GM23338 (cell line): ENCODE results near the gene ADAMTS17. TPM values are rescaled to one million over a fixed set of nuclear protein-coding genes. Genes with fewer than 3 reads are reported as not detected.

Experiments used
- ATAC-seq: fragments of 200-7000 bp; cut with Tn5 transposase; 3 replicates; pipeline ENCODE4 v1.9.1; 2020
- DNase-seq: peaks from one replicate; pipeline ENCODE4 v3.0.0-alpha.2; 2015; ENCODE audit warnings: low spot score
- H2AFZ ChIP-seq: fragments of 200-600 bp; sonication (generic); 2 replicates; pipeline ENCODE4 v1.8.0; 2016; ENCODE audit warnings: antibody characterized with exemption, mild to moderate bottlenecking, moderate library complexity
- H3F3A ChIP-seq: fragments of 200-600 bp; sonication (generic); replicated peaks from 2 replicates; pipeline ENCODE4 v1.8.0; 2017; ENCODE audit warnings: antibody characterized with exemption, mixed run types, low read depth
- H3K27ac ChIP-seq: fragments of 200-600 bp; sonication (generic); 2 replicates; pipeline ENCODE4 v1.6.1; 2016; ENCODE audit warnings: low read depth
- H3K27me3 ChIP-seq: fragments of 200-600 bp; sonication (generic); 2 replicates; pipeline ENCODE4 v1.8.0; 2016; ENCODE audit warnings: mild to moderate bottlenecking, mixed run types, moderate library complexity; ENCODE audit not compliant: insufficient read depth
- H3K36me3 ChIP-seq: fragments of 200-600 bp; sonication (generic); 2 replicates; pipeline ENCODE4 v1.8.0; 2016; ENCODE audit warnings: mild to moderate bottlenecking; ENCODE audit not compliant: insufficient read depth
- H3K4me1 ChIP-seq: fragments of 200-600 bp; sonication (generic); 2 replicates; pipeline ENCODE4 v1.8.0; 2016; ENCODE audit warnings: mild to moderate bottlenecking, moderate library complexity; ENCODE audit not compliant: insufficient read depth
- H3K4me2 ChIP-seq: fragments of 200-600 bp; sonication (generic); 2 replicates; pipeline ENCODE4 v1.7.1; 2017; ENCODE audit warnings: mixed run types
- H3K4me3 ChIP-seq: fragments of 200-600 bp; sonication (generic); 2 replicates; pipeline ENCODE4 v1.6.1; 2016; ENCODE audit warnings: mixed run types
- H3K79me2 ChIP-seq: fragments of 200-600 bp; sonication (generic); replicated peaks from 2 replicates; pipeline ENCODE4 v1.8.0; 2017; ENCODE audit warnings: mild to moderate bottlenecking; ENCODE audit not compliant: insufficient read depth
- H3K9me2 ChIP-seq: fragments of 200-600 bp; sonication (generic); 2 replicates; pipeline ENCODE4 v1.8.0; 2017; ENCODE audit not compliant: insufficient read depth
- H4K20me1 ChIP-seq: fragments of 200-600 bp; sonication (generic); replicated peaks from 2 replicates; pipeline ENCODE4 v1.8.0; 2017; ENCODE audit warnings: mild to moderate bottlenecking; ENCODE audit not compliant: insufficient read depth
- H3K27ac Mint-ChIP-seq: 2 replicates; pipeline ENCODE4 v1.8.0; 2020; ENCODE audit warnings: inconsistent platforms, mild to moderate bottlenecking, moderate library complexity, mixed read lengths
- H3K27me3 Mint-ChIP-seq: 3 replicates; pipeline ENCODE4 v1.8.0; 2022; ENCODE audit warnings: low read depth, mild to moderate bottlenecking, moderate library complexity, mixed read lengths, inconsistent platforms; ENCODE audit not compliant: insufficient read depth, poor library complexity
- H3K36me3 Mint-ChIP-seq: 3 replicates; pipeline ENCODE4 v1.8.0; 2021; ENCODE audit warnings: low read depth, mild to moderate bottlenecking, inconsistent platforms, moderate library complexity, mixed read lengths
- H3K4me1 Mint-ChIP-seq: 3 replicates; pipeline ENCODE4 v1.8.0; 2020; ENCODE audit warnings: mild to moderate bottlenecking, inconsistent platforms, mixed read lengths
- H3K4me3 Mint-ChIP-seq: 3 replicates; pipeline ENCODE4 v1.8.0; 2021; ENCODE audit warnings: moderate library complexity, mild to moderate bottlenecking, inconsistent platforms, mixed read lengths
- H3K9me3 Mint-ChIP-seq: 3 replicates; pipeline ENCODE4 v1.8.0; 2020; ENCODE audit warnings: moderate library complexity, mild to moderate bottlenecking, inconsistent platforms, mixed read lengths
- CREB1 ChIP-seq: fragments of 250-450 bp; sonication (Bioruptor Pico); IDR thresholded peaks from 2 replicates; pipeline ENCODE4 v1.5.0; 2020; ENCODE audit warnings: low read depth, mild to moderate bottlenecking, moderate library complexity
- EZH2 ChIP-seq: fragments of 200-600 bp; sonication (generic); IDR thresholded peaks from one replicate; pipeline ENCODE4 v1.8.0; 2017; ENCODE audit warnings: antibody characterized with exemption, mild to moderate bottlenecking, low read depth; ENCODE audit not compliant: unreplicated experiment
- EZH2phosphoT487 ChIP-seq: fragments of 200-600 bp; sonication (generic); IDR thresholded peaks from one replicate; pipeline ENCODE4 v1.8.1; 2018; ENCODE audit warnings: antibody characterized with exemption; ENCODE audit not compliant: unreplicated experiment
- JUNB ChIP-seq: IDR thresholded peaks from one replicate; pipeline ENCODE4 v1.6.1; 2016; ENCODE audit warnings: antibody characterized with exemption; ENCODE audit not compliant: unreplicated experiment
- NANOG ChIP-seq: IDR thresholded peaks from 2 replicates; pipeline ENCODE4 v1.6.1; 2016; ENCODE audit warnings: antibody characterized with exemption, borderline replicate concordance
- POLR2AphosphoS5 ChIP-seq: IDR thresholded peaks from 2 replicates; pipeline ENCODE4 v1.6.1; 2016; ENCODE audit warnings: antibody characterized with exemption, low read depth
- STAT1 ChIP-seq: IDR thresholded peaks from one replicate; pipeline ENCODE4 v1.6.1; 2016; ENCODE audit warnings: antibody characterized with exemption; ENCODE audit not compliant: unreplicated experiment
- ZNF114 ChIP-seq: fragments of 250-450 bp; sonication (Bioruptor Pico); IDR thresholded peaks from 2 replicates; pipeline ENCODE4 v1.5.0; 2020; ENCODE audit warnings: mild to moderate bottlenecking, moderate library complexity
- ZNF331 ChIP-seq: fragments of 250-450 bp; sonication (Bioruptor Pico); IDR thresholded peaks from 2 replicates; pipeline ENCODE4 v1.5.0; 2020; ENCODE audit warnings: low read depth, mild to moderate bottlenecking, moderate library complexity
- polyA plus RNA-seq: library from polyadenylated mRNA; unstranded; fragments of >200 nt; fragmentation: Nextera tagmentation; extraction: Ambion mirVana; gene quantifications from 2 replicates; pipeline ENCODE4 v1.2.1, GENCODE V29; 2016
- total RNA-seq: library from RNA; depleted of rRNA; stranded (reverse); fragments of >200 nt; shearing (Covaris generic); gene quantifications from 2 replicates; pipeline ENCODE4 v1.2.3, GENCODE V29; 2014
- TF ChIP-seq, protein P1 (sequence below): IDR thresholded peaks from one replicate; pipeline ENCODE4 v1.6.1; 2018; ENCODE audit warnings: antibody characterized with exemption; ENCODE audit not compliant: unreplicated experiment
- TF ChIP-seq, protein P2 (sequence below): IDR thresholded peaks from 2 replicates; pipeline ENCODE4 v1.6.1; 2016; ENCODE audit warnings: antibody characterized with exemption
- TF ChIP-seq, protein P3 (sequence below), 2 experiments: fragments of 200-600 bp in 1 of 2; sonication (generic) in 1 of 2; conservative IDR thresholded peaks; 2 replicates each; pipeline versions ENCODE4 v1.5.1 to v1.6.1; 2016 to 2017; ENCODE audit warnings: antibody characterized with exemption in 2 of 2, low read depth in 2 of 2, mild to moderate bottlenecking in 2 of 2, moderate library complexity in 1 of 2
- TF ChIP-seq, protein P4 (sequence below): fragments of 250-450 bp; sonication (Bioruptor Pico); IDR thresholded peaks from 2 replicates; pipeline ENCODE4 v1.5.0; 2020; ENCODE audit warnings: mild to moderate bottlenecking, moderate library complexity

Gene ADAMTS17
- total and polyA plus RNA-seq, 2 experiments from 2014 or later, result 0.60 to 3.8 TPM

DNA sequence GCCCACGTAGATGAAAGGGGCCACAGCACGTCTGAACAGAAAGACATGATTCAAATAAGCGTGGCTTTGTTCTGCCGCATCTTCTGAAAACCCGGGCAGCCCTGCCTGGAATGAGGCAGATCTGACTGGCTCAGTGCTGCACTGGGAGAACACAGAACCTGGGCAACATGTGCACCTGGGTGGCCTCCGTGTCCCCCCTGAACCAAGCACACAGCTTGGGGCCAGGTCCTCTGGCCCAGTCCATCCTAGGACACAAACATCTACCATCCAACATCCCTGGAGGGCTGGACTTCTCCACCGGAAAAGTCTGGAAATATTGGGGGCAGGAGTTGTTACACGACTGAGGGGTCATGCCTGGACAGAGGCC, 119.4 kb downstream of the ADAMTS17 start:
- Histone ChIP-seq H3K27ac (no peak overlapping the region), H3K9me2 (no peaks in the 10 kb centered on the region), H2AFZ (no peak overlapping the region), H3F3A (no peaks in the 10 kb centered on the region), H3K4me3 (no peak overlapping the region), H3K4me1 (no peaks in the 10 kb centered on the region), H3K79me2 (no peaks in the 10 kb centered on the region), H3K4me2 (no peak overlapping the region), H3K36me3 (no peaks in the 10 kb centered on the region), H3K27me3 (no peaks in the 10 kb centered on the region), H4K20me1 (no peaks in the 10 kb centered on the region)
- Mint-ChIP-seq H3K36me3 (no peaks in the 10 kb centered on the region), H3K27me3 (no peaks in the 10 kb centered on the region), H3K9me3 (no peaks in the 10 kb centered on the region), H3K27ac (no peak overlapping the region), H3K4me1 (peaks cover 6% of the 10 kb centered on the region; the same call in 2 of the 3 replicates), H3K4me3 (no peak overlapping the region)
- DNase-seq (no peak), ATAC-seq (no peak)
- TF ChIP-seq NANOG (no peak), ZNF114 (CRISPR knock-in tag) (no peak), CREB1 (CRISPR knock-in tag) (no peak), JUNB (no peak), EZH2phosphoT487 (no peak), POLR2AphosphoS5 (no peak), ZNF331 (CRISPR knock-in tag) (no peak), STAT1 (no peak), EZH2 (no peak)
- TF ChIP-seq, protein P1, sequence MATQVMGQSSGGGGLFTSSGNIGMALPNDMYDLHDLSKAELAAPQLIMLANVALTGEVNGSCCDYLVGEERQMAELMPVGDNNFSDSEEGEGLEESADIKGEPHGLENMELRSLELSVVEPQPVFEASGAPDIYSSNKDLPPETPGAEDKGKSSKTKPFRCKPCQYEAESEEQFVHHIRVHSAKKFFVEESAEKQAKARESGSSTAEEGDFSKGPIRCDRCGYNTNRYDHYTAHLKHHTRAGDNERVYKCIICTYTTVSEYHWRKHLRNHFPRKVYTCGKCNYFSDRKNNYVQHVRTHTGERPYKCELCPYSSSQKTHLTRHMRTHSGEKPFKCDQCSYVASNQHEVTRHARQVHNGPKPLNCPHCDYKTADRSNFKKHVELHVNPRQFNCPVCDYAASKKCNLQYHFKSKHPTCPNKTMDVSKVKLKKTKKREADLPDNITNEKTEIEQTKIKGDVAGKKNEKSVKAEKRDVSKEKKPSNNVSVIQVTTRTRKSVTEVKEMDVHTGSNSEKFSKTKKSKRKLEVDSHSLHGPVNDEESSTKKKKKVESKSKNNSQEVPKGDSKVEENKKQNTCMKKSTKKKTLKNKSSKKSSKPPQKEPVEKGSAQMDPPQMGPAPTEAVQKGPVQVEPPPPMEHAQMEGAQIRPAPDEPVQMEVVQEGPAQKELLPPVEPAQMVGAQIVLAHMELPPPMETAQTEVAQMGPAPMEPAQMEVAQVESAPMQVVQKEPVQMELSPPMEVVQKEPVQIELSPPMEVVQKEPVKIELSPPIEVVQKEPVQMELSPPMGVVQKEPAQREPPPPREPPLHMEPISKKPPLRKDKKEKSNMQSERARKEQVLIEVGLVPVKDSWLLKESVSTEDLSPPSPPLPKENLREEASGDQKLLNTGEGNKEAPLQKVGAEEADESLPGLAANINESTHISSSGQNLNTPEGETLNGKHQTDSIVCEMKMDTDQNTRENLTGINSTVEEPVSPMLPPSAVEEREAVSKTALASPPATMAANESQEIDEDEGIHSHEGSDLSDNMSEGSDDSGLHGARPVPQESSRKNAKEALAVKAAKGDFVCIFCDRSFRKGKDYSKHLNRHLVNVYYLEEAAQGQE, result no peak
- TF ChIP-seq, protein P2, sequence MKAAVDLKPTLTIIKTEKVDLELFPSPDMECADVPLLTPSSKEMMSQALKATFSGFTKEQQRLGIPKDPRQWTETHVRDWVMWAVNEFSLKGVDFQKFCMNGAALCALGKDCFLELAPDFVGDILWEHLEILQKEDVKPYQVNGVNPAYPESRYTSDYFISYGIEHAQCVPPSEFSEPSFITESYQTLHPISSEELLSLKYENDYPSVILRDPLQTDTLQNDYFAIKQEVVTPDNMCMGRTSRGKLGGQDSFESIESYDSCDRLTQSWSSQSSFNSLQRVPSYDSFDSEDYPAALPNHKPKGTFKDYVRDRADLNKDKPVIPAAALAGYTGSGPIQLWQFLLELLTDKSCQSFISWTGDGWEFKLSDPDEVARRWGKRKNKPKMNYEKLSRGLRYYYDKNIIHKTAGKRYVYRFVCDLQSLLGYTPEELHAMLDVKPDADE, result no peak
- TF ChIP-seq, protein P3, sequence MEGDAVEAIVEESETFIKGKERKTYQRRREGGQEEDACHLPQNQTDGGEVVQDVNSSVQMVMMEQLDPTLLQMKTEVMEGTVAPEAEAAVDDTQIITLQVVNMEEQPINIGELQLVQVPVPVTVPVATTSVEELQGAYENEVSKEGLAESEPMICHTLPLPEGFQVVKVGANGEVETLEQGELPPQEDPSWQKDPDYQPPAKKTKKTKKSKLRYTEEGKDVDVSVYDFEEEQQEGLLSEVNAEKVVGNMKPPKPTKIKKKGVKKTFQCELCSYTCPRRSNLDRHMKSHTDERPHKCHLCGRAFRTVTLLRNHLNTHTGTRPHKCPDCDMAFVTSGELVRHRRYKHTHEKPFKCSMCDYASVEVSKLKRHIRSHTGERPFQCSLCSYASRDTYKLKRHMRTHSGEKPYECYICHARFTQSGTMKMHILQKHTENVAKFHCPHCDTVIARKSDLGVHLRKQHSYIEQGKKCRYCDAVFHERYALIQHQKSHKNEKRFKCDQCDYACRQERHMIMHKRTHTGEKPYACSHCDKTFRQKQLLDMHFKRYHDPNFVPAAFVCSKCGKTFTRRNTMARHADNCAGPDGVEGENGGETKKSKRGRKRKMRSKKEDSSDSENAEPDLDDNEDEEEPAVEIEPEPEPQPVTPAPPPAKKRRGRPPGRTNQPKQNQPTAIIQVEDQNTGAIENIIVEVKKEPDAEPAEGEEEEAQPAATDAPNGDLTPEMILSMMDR (conservative IDR thresholded peaks at IDR 0.05; ENCODE audit: low read depth in 2 of 2), result no peak
- TF ChIP-seq, protein P4, sequence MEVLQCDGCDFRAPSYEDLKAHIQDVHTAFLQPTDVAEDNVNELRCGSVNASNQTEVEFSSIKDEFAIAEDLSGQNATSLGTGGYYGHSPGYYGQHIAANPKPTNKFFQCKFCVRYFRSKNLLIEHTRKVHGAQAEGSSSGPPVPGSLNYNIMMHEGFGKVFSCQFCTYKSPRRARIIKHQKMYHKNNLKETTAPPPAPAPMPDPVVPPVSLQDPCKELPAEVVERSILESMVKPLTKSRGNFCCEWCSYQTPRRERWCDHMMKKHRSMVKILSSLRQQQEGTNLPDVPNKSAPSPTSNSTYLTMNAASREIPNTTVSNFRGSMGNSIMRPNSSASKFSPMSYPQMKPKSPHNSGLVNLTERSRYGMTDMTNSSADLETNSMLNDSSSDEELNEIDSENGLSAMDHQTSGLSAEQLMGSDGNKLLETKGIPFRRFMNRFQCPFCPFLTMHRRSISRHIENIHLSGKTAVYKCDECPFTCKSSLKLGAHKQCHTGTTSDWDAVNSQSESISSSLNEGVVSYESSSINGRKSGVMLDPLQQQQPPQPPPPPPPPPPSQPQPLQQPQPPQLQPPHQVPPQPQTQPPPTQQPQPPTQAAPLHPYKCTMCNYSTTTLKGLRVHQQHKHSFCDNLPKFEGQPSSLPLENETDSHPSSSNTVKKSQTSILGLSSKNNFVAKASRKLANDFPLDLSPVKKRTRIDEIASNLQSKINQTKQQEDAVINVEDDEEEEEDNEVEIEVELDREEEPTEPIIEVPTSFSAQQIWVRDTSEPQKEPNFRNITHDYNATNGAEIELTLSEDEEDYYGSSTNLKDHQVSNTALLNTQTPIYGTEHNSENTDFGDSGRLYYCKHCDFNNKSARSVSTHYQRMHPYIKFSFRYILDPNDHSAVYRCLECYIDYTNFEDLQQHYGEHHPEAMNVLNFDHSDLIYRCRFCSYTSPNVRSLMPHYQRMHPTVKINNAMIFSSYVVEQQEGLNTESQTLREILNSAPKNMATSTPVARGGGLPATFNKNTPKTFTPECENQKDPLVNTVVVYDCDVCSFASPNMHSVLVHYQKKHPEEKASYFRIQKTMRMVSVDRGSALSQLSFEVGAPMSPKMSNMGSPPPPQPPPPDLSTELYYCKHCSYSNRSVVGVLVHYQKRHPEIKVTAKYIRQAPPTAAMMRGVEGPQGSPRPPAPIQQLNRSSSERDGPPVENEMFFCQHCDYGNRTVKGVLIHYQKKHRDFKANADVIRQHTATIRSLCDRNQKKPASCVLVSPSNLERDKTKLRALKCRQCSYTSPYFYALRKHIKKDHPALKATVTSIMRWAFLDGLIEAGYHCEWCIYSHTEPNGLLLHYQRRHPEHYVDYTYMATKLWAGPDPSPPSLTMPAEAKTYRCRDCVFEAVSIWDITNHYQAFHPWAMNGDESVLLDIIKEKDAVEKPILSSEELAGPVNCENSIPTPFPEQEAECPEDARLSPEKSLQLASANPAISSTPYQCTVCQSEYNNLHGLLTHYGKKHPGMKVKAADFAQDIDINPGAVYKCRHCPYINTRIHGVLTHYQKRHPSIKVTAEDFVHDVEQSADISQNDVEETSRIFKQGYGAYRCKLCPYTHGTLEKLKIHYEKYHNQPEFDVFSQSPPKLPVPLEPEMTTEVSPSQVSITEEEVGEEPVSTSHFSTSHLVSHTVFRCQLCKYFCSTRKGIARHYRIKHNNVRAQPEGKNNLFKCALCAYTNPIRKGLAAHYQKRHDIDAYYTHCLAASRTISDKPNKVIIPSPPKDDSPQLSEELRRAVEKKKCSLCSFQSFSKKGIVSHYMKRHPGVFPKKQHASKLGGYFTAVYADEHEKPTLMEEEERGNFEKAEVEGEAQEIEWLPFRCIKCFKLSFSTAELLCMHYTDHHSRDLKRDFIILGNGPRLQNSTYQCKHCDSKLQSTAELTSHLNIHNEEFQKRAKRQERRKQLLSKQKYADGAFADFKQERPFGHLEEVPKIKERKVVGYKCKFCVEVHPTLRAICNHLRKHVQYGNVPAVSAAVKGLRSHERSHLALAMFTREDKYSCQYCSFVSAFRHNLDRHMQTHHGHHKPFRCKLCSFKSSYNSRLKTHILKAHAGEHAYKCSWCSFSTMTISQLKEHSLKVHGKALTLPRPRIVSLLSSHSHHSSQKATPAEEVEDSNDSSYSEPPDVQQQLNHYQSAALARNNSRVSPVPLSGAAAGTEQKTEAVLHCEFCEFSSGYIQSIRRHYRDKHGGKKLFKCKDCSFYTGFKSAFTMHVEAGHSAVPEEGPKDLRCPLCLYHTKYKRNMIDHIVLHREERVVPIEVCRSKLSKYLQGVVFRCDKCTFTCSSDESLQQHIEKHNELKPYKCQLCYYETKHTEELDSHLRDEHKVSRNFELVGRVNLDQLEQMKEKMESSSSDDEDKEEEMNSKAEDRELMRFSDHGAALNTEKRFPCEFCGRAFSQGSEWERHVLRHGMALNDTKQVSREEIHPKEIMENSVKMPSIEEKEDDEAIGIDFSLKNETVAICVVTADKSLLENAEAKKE, result no peak
